ENCODE results near the gene LHX6.

The LHX6 gene

DNA sequence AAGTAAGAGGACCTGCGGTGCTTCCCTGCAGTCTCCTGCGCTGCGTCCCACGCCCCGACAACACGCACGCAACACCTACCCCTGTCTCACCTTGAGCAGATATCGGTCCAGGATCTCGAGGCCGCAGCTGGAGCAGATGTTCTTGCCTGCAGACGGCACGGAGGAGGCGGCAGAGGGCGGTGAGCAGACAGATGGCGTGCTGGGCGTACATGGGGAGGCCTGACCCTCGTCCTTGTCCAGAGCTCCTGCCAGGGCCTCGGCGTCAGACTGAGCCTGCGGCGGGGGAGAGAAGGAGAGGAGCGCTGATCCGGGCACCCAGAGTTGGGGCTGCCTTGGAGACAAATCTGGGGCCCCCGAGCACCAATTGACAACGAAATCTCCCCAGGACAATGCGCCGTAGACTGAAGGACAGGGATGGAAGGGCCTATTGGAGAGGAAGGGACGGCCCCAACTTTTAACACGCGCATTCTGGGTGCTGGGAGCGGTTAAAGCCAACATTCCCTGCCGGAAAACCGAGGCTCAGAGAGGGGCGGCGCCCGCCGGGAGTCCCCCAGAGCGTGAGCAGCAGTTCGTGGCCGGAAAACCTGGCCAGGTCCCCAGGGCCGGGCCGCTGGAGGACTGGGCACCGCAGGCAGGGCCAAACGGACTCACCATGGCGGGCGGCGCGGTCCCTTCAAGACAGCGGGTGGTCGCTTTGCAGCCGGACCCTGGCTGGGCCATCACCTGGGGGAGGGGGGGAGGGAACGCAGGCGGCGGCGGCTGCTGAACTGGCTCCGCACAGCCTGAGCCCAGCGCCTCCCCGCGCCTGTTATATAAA lies 1.8 kb downstream of the LHX6 start:
- H3K4me3 ChIP-seq (ENCODE audit: control insufficient read depth, low read depth, low read length): no peak overlapping the region
- TF ChIP-seq, protein P1, sequence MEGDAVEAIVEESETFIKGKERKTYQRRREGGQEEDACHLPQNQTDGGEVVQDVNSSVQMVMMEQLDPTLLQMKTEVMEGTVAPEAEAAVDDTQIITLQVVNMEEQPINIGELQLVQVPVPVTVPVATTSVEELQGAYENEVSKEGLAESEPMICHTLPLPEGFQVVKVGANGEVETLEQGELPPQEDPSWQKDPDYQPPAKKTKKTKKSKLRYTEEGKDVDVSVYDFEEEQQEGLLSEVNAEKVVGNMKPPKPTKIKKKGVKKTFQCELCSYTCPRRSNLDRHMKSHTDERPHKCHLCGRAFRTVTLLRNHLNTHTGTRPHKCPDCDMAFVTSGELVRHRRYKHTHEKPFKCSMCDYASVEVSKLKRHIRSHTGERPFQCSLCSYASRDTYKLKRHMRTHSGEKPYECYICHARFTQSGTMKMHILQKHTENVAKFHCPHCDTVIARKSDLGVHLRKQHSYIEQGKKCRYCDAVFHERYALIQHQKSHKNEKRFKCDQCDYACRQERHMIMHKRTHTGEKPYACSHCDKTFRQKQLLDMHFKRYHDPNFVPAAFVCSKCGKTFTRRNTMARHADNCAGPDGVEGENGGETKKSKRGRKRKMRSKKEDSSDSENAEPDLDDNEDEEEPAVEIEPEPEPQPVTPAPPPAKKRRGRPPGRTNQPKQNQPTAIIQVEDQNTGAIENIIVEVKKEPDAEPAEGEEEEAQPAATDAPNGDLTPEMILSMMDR (conservative IDR thresholded peaks at IDR 0.05; ENCODE audit: control insufficient read depth, insufficient read depth, low read depth, low read length): no peak
- DNase-seq (ENCODE audit: low read depth): no peak

DNA sequence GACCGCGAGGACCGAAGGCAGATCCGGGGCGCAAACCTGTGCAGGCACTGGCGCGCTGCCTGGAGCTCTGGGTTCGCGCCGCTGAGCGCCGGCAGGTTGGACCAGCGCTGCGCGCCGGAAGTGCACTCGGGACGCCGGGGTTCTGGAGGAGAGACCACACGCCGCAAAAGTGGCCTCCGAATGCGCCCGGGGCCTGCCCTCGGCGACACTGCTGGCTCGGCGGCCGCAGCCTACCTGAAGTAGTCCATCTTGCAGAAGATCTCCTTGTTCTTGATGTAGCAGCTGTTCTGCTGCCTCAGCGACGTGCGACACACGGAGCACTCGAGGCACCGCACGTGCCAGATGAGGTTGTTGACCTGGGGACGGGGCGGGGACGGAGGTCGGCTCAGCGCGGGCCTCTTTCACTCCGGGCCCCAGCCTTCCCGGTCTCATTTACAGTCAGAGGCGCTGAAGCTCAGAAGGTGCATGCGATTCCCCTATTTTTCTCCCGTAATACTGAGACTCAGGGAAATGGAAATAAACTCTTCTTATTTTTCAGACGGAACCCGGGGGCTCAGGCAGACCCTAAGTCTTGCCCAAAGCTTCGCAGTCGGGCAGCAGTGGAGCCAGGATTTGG lies 2.5 kb downstream of the LHX6 start:
- DNase-seq (ENCODE audit: low read depth): no peak
- no peak overlapping the region for H3K4me3 ChIP-seq (ENCODE audit: control insufficient read depth, low read depth, low read length)
- TF ChIP-seq, protein P1 (conservative IDR thresholded peaks at IDR 0.05; ENCODE audit: control insufficient read depth, insufficient read depth, low read depth, low read length): no peak

DNA sequence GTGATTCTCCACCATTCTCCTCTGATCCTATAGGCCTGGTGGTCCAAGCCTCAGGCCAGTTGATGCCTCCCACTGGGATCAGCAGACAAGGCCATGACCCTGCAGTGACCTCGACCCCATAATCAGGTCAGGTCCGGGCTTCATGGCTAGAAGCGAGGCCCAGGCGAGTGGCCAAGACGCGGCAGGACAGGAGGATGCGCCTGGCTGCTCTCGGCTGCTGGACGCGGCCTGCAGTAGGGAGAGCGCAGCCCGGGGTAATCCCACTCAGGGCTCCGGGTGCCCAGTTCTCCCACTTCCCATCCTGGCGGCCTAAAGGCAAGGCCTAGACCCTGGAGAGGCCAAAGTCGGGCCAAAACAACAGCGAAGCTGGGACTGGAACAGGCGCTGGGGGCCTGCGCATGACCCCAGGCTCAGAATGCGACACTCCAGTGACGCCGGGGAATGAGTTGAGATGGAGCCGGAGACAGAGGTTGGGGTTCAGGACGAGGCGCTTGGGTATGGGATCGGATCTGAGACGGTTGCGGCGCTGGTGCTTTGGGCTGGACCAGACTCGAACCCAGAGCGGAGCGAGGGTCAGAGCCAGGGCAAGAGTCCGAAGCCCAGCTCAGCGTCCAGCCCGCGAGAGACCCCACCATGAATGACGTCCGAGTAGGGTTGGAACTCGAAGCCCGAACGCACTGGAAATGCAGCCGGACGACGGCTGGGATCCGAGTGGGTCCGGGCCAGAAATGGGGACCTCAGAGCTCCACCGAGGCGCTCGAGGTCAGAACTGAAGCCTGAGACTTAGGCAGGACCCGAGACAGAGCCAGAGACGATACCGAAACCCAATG lies 3.2 kb downstream of the LHX6 start:
- no peak for DNase-seq (ENCODE audit: low read depth)
- no peak overlapping the region for H3K4me3 ChIP-seq (ENCODE audit: control insufficient read depth, low read depth, low read length)
- TF ChIP-seq, protein P1 (conservative IDR thresholded peaks at IDR 0.05; ENCODE audit: control insufficient read depth, insufficient read depth, low read depth, low read length): no peak

DNA sequence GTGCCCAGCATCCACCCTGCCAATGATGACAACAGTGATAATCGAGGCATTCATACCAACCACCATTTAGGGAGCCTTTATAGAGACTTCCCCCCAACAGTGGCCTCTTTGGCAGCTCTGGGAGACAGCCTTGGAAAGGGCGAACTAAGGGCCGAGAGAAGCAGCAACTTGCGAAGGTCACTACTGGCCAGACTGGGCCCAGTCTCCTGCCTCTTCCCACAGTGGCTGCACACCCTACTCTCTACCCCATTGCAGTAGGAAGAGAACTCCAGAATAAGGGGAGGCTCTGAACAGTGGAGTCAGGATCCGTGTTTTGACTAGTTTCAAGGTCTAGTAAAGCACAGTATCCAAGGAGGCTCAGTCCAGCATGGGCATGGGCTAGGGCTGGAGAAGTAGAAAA lies 5.3 kb downstream of the LHX6 start:
- TF ChIP-seq, protein P1 (conservative IDR thresholded peaks at IDR 0.05; ENCODE audit: control insufficient read depth, insufficient read depth, low read depth, low read length): no peak
- DNase-seq (ENCODE audit: low read depth): no peak
- H3K4me3 ChIP-seq (ENCODE audit: control insufficient read depth, low read depth, low read length): no peak overlapping the region

DNA sequence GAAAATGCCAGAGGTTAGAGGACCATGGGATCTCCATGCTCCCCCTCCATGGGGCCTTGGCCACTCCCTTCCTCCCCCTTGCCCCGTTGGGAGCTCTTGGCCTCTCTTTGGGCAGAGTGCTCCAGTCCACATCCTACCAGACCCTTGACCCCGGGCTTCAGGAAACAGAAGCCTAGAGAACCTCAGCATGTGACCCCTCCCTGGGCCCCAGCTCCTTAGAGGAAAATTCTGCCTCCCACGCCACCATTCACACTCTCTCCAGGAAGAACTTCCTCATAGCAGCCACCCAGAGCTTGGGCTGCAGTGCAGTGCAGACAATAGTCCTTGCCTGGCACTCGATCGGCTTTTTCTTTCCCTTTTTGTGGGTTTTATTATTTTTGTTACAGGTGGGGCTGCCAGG lies 6.0 kb downstream of the LHX6 start:
- DNase-seq (ENCODE audit: low read depth): no peak
- no peak overlapping the region for H3K4me3 ChIP-seq (ENCODE audit: control insufficient read depth, low read depth, low read length)
- TF ChIP-seq, protein P1 (conservative IDR thresholded peaks at IDR 0.05; ENCODE audit: control insufficient read depth, insufficient read depth, low read depth, low read length): no peak

DNA sequence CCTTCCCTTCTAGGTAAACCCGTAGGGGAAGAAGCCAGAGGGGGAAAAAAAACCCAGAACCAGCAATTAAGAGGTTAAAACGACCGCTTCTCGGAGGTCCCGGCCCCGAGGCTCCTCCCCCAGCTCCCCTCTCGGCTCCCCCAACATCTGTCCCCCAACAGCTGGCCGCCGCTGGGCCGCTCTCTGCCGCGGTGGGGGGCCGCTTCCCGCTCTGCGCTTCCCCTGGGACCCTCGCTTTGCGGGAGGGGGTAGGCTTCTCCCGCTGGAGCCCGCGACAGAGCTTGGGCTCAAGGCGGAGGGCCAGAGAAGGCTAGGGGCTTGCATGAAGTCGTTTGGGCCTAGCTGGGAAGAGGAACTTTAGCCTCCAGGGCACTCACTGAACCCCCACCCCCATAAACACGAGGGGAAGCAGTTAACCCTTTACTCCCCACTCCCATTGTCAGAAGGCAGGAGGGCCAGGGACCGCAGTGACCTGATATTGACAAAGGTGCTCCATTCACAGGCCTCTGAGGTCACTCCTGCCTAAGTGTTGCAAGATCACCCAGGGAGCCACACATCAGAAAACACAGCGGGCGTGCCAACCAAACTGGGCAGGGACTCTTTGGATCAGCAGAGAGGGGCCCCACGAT lies 7.5 kb downstream of the LHX6 start:
- TF ChIP-seq, protein P1 (conservative IDR thresholded peaks at IDR 0.05; ENCODE audit: control insufficient read depth, insufficient read depth, low read depth, low read length): no peak
- DNase-seq (ENCODE audit: low read depth): no peak
- H3K4me3 ChIP-seq (ENCODE audit: control insufficient read depth, low read depth, low read length): no peak overlapping the region
